ENCODE data around the gene TMEM214.

TMEM214 gene

DNA sequence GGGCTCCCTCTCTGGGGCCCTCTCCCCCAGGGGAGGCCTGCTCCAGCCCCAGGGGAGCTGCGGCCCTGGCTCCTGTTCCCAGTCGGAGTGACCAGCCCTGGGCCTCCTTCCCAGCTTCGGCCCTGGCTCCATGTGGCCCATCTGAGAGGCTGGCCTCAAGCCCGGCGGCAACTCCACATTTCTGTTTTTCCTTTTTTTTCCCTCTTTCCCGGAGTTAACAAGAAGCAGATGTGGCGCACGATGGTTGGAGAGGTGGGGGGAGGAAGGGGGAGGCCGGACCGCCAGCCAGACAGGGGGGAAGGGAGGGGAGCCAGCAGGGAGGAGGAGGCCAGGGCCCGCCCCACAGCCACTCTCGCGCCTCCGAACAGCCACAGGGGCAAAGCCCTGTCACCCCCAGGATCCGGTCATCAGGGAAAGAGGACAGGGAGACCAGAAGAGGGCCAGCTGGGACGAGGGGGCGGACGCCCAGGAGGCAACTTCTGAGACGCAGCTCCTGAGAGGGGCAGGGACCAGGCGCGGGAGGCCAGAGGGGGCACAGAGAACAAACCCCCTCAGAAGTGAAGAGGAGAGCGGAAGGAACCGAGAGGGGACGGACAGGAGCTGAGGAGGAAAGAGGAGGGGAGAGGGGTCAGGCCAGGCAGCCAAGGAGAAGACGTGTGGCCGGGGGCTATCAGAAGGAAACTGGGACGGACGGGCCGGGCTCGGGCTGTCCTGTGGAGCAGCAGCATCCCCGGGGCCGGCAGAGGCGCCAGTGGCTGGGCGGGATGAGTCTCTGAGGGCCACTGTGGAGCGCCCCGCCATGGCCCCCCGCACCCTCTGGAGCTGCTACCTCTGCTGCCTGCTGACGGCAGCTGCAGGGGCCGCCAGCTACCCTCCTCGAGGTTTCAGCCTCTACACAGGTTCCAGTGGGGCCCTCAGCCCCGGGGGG, 45.8 kb downstream of the TMEM214 start, which contains the start of gene EMILIN1:
Gene EMILIN1, plus strand, starts transcription at position 349 of the 928 bp plus-strand sequence. Its CDS starts 451 bp downstream, at position 800.
- no peak for DNase-seq (ENCODE audit: low read depth, low spot score)
- no peak within 1 kb of the TSS for H3K4me3 ChIP-seq (ENCODE audit: low read length)

DNA sequence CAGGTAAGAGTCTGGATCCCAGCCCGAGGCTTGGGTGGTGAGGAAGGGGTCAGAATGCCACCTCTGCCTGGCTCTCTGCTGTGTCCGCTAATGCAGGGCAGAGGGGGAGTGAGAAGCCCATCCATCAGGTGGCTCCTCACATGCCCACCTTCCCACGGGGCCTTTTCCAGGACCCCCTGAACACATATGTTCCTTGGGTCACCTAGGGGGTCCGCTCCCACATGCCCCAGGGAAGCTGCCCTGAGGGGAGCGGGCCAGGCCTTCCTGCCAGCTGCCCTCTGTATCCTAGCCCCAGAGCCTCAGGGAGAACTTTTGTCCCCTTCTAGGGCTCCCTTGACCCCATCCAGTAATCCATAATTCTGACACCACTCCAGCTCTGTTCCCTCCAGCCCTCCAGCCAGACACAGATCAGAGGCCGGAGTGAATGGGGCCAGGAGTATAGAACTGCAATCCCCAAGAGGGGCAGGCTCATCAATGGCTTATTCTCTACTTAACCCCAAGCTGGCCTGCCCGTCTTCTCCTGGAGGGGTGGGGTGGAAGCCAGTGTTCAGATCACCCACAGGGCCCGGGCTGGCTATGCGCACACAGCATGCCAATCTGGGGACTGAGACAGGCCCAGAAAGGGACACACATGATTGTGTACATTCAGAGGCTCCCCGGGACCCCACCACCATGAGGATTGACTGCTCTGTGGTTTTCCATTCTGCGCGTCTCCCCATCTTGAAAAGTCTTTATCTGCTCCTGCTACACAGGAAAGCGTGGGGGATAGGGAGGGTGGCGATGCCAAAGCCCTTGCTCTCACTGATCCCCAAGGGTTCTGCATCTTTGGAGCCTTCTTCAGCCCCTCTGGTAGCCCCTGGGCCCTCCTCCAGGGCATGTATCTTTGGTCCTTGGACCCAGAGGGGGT, 46.7 kb downstream of the TMEM214 start:
- DNase-seq (ENCODE audit: low read depth, low spot score) = no peak
- H3K4me3 ChIP-seq (ENCODE audit: low read length) = no peak overlapping the region

DNA sequence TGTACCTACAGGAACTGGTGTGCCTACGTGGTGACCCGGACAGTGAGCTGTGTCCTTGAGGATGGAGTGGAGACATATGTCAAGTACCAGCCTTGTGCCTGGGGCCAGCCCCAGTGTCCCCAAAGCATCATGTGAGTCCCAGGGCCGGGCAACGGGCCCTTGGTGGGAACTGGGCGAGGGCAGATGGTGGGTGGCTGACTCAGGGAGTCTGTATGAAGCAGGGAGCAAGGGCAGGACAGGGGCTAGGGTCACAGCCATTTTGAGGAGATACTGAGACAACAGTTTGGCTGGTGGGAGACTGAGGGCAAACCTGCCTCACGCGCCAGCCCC, 47.3 kb downstream of the TMEM214 start:
- DNase-seq (ENCODE audit: low read depth, low spot score) = no peak
- no peak overlapping the region for H3K4me3 ChIP-seq (ENCODE audit: low read length)

DNA sequence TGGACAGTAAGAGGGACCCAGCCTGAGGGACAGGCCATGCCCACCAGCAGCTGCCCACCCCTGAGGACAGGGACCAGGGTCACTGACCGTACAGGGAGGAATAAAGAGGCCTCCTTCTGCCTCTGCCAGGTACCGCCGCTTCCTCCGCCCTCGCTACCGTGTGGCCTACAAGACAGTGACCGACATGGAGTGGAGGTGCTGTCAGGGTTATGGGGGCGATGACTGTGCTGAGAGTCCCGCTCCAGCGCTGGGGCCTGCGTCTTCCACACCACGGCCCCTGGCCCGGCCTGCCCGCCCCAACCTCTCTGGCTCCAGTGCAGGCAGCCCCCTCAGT, 47.8 kb downstream of the TMEM214 start:
- DNase-seq (ENCODE audit: low read depth, low spot score) = no peak
- no peak overlapping the region for H3K4me3 ChIP-seq (ENCODE audit: low read length)

DNA sequence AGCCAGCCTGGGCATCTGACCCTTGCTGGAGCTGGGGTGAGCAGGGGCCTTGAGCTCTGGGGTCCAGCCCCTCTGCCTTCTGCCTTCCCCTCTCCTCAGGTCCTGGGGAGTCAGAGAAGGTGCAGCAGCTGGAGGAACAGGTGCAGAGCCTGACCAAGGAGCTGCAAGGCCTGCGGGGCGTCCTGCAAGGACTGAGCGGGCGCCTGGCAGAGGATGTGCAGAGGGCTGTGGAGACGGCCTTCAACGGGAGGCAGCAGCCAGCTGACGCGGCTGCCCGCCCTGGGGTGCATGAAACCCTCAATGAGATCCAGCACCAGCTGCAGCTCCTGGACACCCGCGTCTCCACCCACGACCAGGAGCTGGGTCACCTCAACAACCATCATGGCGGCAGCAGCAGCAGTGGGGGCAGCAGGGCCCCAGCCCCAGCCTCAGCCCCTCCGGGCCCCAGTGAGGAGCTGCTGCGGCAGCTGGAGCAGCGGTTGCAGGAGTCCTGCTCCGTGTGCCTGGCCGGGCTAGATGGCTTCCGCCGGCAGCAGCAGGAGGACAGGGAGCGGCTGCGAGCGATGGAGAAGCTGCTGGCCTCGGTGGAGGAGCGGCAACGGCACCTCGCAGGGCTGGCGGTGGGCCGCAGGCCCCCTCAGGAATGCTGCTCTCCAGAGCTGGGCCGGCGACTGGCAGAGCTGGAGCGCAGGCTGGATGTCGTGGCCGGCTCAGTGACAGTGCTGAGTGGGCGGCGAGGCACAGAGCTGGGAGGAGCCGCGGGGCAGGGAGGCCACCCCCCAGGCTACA, 49.4 kb downstream of the TMEM214 start:
- no peak for DNase-seq (ENCODE audit: low read depth, low spot score)
- H3K4me3 ChIP-seq (ENCODE audit: low read length) = peak overlapping the region; percentile 47

DNA sequence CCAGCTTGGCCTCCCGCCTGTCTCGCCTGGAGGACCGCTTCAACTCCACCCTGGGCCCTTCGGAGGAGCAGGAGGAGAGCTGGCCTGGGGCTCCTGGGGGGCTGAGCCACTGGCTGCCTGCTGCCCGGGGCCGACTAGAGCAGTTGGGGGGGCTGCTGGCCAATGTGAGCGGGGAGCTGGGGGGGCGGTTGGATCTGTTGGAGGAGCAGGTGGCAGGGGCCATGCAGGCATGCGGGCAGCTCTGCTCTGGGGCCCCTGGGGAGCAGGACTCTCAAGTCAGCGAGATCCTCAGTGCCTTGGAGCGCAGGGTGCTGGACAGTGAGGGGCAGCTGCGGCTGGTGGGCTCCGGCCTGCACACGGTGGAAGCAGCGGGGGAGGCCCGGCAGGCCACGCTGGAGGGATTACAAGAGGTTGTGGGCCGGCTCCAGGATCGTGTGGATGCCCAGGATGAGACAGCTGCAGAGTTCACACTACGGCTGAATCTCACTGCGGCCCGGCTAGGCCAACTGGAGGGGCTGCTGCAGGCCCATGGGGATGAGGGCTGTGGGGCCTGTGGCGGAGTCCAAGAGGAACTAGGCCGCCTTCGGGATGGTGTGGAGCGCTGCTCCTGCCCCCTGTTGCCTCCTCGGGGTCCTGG, 50.1 kb downstream of the TMEM214 start:
- H3K4me3 ChIP-seq (ENCODE audit: low read length) = no peak overlapping the region
- no peak for DNase-seq (ENCODE audit: low read depth, low spot score)

DNA sequence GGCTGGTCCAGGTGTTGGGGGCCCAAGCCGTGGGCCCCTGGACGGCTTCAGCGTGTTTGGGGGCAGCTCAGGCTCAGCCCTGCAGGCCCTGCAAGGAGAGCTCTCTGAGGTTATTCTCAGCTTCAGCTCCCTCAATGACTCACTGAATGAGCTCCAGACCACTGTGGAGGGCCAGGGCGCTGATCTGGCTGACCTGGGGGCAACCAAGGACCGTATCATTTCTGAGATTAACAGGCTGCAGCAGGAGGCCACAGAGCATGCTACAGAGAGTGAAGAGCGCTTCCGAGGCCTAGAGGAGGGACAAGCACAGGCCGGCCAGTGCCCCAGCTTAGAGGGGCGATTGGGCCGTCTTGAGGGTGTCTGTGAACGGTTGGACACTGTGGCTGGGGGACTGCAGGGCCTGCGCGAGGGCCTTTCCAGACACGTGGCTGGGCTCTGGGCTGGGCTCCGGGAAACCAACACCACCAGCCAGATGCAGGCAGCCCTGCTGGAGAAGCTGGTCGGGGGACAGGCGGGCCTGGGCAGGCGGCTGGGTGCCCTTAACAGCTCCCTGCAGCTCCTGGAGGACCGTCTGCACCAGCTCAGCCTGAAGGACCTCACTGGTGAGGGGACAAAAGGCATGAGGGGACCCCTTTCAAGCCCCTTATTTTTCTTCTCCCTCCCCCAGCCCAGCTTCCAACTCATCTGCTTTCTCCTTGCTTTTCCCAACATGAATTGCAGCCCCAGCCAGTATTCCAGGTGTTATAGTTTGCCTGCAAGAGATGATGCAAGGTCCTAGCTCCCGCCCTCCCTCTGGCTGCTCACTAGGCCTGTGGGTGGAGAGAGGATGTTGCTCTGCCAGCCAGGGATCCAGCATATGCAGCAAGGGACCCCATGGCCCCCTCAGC, 50.9 kb downstream of the TMEM214 start:
- no peak overlapping the region for H3K4me3 ChIP-seq (ENCODE audit: low read length)
- DNase-seq (ENCODE audit: low read depth, low spot score) = no peak

DNA sequence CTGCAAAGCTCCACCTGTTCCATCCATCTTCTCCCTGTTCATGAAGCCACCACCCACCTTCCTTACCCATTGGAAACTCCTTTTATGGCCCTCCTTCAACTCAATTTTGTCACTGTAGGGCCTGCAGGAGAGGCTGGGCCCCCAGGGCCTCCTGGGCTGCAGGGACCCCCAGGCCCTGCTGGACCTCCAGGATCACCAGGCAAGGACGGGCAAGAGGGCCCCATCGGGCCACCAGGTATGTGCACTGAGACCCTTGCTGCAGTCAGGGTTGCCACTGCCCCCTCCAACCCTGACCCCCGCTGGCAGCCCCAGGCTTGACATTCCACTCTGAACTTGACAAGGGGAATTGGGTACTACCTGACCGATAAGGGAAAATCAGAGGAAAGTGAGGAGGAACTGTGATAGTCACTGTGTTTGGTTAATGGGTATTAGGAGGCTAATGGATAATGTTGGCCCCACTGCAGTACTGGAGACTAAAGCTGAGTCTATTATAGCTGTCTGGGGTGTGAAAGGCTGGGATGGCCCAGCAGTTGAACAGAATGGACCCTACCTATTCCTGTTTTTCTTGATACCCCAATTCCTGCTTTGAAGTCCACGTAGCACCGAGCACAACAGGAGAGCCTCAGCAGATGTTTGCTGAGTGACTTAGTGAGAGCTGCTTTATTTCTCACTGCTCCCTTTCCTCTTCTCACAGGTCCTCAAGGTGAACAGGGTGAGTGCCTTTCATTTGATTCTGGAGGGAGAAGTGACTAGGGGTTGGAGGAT, 51.7 kb downstream of the TMEM214 start:
- no peak overlapping the region for H3K4me3 ChIP-seq (ENCODE audit: low read length)

DNA sequence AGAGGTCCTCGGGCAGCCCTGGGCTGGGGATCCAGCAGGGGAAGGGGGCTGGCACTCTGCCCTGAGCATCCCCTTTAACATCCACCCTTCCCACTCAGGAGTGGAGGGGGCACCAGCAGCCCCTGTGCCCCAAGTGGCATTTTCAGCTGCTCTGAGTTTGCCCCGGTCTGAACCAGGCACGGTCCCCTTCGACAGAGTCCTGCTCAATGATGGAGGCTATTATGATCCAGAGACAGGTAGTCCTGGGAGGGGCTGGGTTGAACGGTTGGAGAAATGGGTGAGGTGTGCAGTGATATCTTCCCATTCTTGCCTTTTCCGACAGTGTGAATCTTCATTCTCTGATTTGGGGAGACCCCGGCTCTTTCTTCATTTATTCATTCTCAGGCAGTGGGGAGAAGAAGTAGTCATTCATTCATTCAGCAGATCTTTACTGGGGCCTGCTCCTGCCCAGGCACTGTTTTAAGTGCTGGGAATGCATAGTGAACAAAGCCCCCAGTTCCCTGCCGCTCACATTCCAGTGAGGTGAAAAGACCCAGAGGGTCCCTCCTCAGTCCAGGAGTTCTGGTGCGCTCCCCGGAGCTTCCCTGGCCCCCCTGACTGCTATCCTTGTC, 52.4 kb downstream of the TMEM214 start:
- H3K4me3 ChIP-seq (ENCODE audit: low read length) = no peak overlapping the region
- no peak for DNase-seq (ENCODE audit: low read depth, low spot score)

More for the DNA sequence above, 51.7 kb downstream of the TMEM214 start:
- DNase-seq (ENCODE audit: low read depth, low spot score) = no peak

DNA sequence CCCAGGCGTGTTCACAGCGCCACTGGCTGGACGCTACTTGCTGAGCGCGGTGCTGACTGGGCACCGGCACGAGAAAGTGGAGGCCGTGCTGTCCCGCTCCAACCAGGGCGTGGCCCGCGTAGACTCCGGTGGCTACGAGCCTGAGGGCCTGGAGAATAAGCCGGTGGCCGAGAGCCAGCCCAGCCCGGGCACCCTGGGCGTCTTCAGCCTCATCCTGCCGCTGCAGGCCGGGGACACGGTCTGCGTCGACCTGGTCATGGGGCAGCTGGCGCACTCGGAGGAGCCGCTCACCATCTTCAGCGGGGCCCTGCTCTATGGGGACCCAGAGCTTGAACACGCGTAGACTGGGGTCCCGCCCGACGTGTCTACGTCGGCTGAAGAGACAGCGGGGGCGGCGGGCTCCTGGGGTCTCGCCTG, 52.9 kb downstream of the TMEM214 start:
- no peak overlapping the region; the same call in 1 of the 2 replicates for H3K4me3 ChIP-seq (ENCODE audit: low read length)
- no peak for DNase-seq (ENCODE audit: low read depth, low spot score)

DNA sequence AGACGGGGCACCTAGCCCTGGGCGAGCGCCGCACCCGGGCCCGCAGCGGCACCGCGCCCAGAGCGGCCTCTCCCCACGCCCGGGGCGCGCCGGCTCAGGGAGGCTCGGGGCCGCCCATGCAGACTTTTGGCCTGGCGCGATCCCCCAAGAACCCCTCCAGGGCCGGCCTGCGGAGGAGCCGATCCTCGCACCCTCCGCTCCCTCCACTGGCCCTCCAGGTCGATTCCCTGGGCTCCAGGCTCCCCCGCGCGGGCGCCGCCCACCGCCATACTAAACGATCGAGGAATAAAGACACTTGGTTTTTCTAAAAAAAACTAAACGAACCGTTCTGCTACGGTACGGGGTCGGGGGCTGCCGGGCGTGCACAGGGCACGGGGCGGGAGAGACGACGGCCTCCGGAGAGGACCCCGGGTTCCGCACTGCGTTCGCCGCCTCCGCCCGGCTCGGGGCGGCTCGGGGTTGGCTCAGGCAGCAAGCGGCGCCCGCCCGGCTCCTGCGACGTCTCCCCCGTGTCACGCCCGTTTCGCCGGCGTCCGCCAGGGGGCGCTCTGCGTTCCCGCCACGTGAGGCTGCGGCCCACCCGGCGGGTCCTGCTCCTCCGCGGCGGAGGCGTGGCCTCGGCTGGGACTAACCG, 53.4 kb downstream of the TMEM214 start:
- peak overlapping the region; percentile 55 for H3K4me3 ChIP-seq (ENCODE audit: low read length)
- peak; percentile 89 for DNase-seq (ENCODE audit: low read depth, low spot score)

DNA sequence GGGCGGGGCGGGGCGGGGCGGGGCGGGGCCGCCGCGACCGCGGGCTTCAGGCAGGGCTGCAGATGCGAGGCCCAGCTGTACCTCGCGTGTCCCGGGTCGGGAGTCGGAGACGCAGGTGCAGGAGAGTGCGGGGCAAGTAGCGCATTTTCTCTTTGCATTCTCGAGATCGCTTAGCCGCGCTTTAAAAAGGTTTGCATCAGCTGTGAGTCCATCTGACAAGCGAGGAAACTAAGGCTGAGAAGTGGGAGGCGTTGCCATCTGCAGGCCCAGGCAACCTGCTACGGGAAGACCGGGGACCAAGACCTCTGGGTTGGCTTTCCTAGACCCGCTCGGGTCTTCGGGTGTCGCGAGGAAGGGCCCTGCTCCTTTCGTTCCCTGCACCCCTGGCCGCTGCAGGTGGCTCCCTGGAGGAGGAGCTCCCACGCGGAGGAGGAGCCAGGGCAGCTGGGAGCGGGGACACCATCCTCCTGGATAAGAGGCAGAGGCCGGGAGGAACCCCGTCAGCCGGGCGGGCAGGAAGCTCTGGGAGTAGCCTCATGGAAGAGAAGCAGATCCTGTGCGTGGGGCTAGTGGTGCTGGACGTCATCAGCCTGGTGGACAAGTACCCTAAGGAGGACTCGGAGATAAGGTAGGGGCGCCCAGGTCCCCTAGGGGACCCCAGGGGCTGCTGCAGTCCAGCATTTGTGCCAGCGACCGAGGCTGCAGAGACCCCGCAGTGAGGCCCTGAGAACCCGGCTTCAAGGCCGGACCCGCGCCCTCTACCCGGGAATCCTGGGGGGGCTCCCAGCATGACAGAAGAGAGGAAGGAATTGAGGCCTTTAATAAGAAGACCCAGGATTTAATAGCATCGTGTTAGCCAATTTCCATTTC, 54.2 kb downstream of the TMEM214 start, which contains the start of gene KHK:
Gene KHK, plus strand, starts transcription at position 49 of the 870 bp plus-strand sequence. Its CDS starts 488 bp downstream, at position 537.
- DNase-seq (ENCODE audit: low read depth, low spot score) = no peak
- H3K4me3 ChIP-seq (ENCODE audit: low read length) = peak within 1 kb of the TSS; percentile 55

DNA sequence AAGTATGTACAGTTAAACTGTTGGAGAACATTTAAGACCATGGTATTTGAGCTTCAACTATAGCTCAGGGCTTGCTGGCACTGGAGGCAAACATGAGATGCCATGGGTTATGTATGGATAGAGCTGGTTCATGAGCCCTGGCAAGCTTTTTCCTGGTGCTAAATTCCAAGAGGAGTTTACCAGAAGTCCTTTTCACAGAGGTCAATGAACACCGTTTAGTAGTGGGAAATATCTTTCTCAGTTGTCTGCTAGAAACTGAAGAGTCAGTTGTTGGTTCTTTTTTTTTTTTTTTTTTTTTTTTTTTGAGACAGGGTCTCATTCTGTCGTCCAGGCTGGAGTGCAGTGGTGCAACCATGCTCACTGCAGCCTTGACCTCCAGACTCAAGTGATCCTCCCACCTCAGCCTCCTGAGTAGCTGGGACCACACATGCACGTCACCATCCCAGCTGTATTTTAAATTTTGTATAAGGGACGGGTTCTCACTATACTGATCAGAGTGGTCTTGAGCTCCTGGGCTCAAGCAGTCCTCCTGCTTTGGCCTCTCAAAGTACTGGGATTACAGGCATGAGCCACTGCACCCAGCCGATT, 55.2 kb downstream of the TMEM214 start:
- no peak for DNase-seq (ENCODE audit: low read depth, low spot score)
- H3K4me3 ChIP-seq (ENCODE audit: low read length) = no peak overlapping the region

DNA sequence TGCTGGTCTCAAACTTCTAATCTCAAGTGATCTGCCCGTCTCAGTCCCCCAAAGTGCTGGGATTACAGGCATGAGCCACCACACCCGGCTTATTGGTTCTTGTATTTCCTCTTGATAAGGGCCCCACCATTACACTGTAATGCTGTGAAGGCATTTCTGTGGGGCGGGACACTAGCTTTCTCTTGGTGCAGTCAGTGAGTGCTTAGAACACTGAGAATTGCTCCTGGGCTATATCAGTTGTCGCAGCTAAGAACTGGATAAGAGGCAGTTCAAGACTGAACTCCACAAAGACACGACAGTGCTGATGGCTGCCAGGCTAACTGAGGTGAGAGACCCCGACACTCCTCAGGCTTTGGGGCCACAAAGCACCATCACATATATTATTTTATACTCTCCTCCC, 55.9 kb downstream of the TMEM214 start:
- no peak overlapping the region for H3K4me3 ChIP-seq (ENCODE audit: low read length)
- no peak for DNase-seq (ENCODE audit: low read depth, low spot score)

Data from Jurkat, Clone E6-1 (cell line).